Measurements from ENCODE around the gene PARD3. TPM values are rescaled to one million over a fixed set of nuclear protein-coding genes. Genes with fewer than 3 reads are reported as not detected.

PARD3 gene
- total RNA-seq, 2 donors from 2014 or later, result 41.7 to 48.8 TPM

GRCh38 chr10:34791228-34791627, 23.9 kb downstream of the PARD3 start:
- TF ChIP-seq CTCF (IDR thresholded peaks at IDR 0.05), result no peak
- H3K27me3 ChIP-seq, result no peaks in the 10 kb centered on the region
- no peaks in the 10 kb centered on the region for H3K36me3 ChIP-seq

GRCh38 chr10:34789966-34790506, 25.1 kb downstream of the PARD3 start:
- Histone ChIP-seq H3K4me3 (no peak overlapping the region), H3K9me3 (no peaks in the 10 kb centered on the region), H3K27me3 (no peaks in the 10 kb centered on the region), H3K4me1 (no peaks in the 10 kb centered on the region), H3K36me3 (no peaks in the 10 kb centered on the region), H3K27ac (peak overlapping the region; percentile 44), H3K9ac (ENCODE audit: low read depth in 2 of 2, low read length in 2 of 2) (peak overlapping the region in 1 of 2 donors; percentile 8)
- peak; percentile 40 for DNase-seq
- no peak for TF ChIP-seq CTCF (IDR thresholded peaks at IDR 0.05)
- intact Hi-C loops (cut with DNase I), result no loop called here

More at GRCh38 chr10:34791228-34791627, 23.9 kb downstream of the PARD3 start:
- no peak for DNase-seq
- Histone ChIP-seq H3K4me1 (no peaks in the 10 kb centered on the region), H3K9me3 (no peaks in the 10 kb centered on the region), H3K9ac (ENCODE audit: low read depth in 2 of 2, low read length in 2 of 2) (no peak overlapping the region), H3K4me3 (no peak overlapping the region), H3K27ac (no peak overlapping the region)
- intact Hi-C loops (cut with DNase I), result no loop called here

- no peak for DNase-seq
- H3K4me3 ChIP-seq, result no peak overlapping the region
- no peaks in the 10 kb centered on the region for H3K9me3 ChIP-seq
- intact Hi-C loops (cut with DNase I), result no loop called here
- TF ChIP-seq CTCF (IDR thresholded peaks at IDR 0.05), result no peak
- no peak overlapping the region for H3K27ac ChIP-seq
- H3K4me1 ChIP-seq, result peaks cover 5% of the 10 kb centered on the region
- H3K36me3 ChIP-seq, result no peaks in the 10 kb centered on the region
- no peaks in the 10 kb centered on the region for H3K27me3 ChIP-seq
- no peak overlapping the region for H3K9ac ChIP-seq (ENCODE audit: low read depth in 2 of 2, low read length in 2 of 2)
Measured at GRCh38 chr10:34786464-34786863, 28.6 kb downstream of the PARD3 start.

- intact Hi-C loops (cut with DNase I), result no loop called here
- H3K27me3 ChIP-seq, result no peaks in the 10 kb centered on the region
- no peak for TF ChIP-seq CTCF (IDR thresholded peaks at IDR 0.05)
- H3K9ac ChIP-seq (ENCODE audit: low read depth in 2 of 2, low read length in 2 of 2), result no peak overlapping the region
- H3K27ac ChIP-seq, result no peak overlapping the region
- peaks cover 5% of the 10 kb centered on the region for H3K4me1 ChIP-seq
- H3K4me3 ChIP-seq, result no peak overlapping the region
- no peaks in the 10 kb centered on the region for H3K9me3 ChIP-seq
- H3K36me3 ChIP-seq, result no peaks in the 10 kb centered on the region
- no peak for DNase-seq
Measured at GRCh38 chr10:34781711-34782110, 33.4 kb downstream of the PARD3 start.

- Histone ChIP-seq H3K9ac (ENCODE audit: low read depth in 2 of 2, low read length in 2 of 2) (peak overlapping the region in 1 of 2 donors; percentile 14), H3K4me3 (no peak overlapping the region), H3K27me3 (no peaks in the 10 kb centered on the region), H3K9me3 (no peaks in the 10 kb centered on the region), H3K4me1 (peaks cover 5% of the 10 kb centered on the region), H3K36me3 (no peaks in the 10 kb centered on the region), H3K27ac (no peak overlapping the region)
- intact Hi-C loops (cut with DNase I), result no loop called here
- DNase-seq, result no peak
- TF ChIP-seq CTCF (IDR thresholded peaks at IDR 0.05), result no peak
Measured at GRCh38 chr10:34780818-34781380, 34.2 kb downstream of the PARD3 start.

Measured in colonic mucosa (tissue), 4 donors.